C4-2B (cell line): ENCODE data around the gene STAMBPL1.

Source experiments
- H3K27ac ChIP-seq: fragments of 450-650 bp; 2 replicates; pipeline ENCODE4 v1.5.1; 2017
- CTCF ChIP-seq: fragments of 450-650 bp; conservative IDR thresholded peaks from 2 replicates; pipeline ENCODE4 v1.5.1; 2017; ENCODE audit warnings: mild to moderate bottlenecking
- ZFX ChIP-seq: fragments of 450-650 bp; IDR thresholded peaks from 2 replicates; pipeline ENCODE4 v1.6.1; 2017

STAMBPL1 gene

GRCh38 chr10:88954458-88955083 is 74.5 kb downstream of the STAMBPL1 start:
- no peak for TF ChIP-seq ZFX
- TF ChIP-seq CTCF = no peak
- H3K27ac ChIP-seq = no peak overlapping the region

- H3K27ac ChIP-seq = no peak overlapping the region
- no peak for TF ChIP-seq CTCF
- TF ChIP-seq ZFX = no peak
These were observed 77.3 kb downstream of the STAMBPL1 start for GRCh38 chr10:88957381-88957780.

GRCh38 chr10:88958721-88959120 is 78.7 kb downstream of the STAMBPL1 start:
- no peak overlapping the region for H3K27ac ChIP-seq
- TF ChIP-seq CTCF (no peak), ZFX (no peak)

- H3K27ac ChIP-seq = no peak overlapping the region
- no peak for TF ChIP-seq ZFX
- no peak for TF ChIP-seq CTCF
These were observed 80.8 kb downstream of the STAMBPL1 start for GRCh38 chr10:88960802-88961201.

- no peak for TF ChIP-seq CTCF
- H3K27ac ChIP-seq = no peak overlapping the region
These were observed 81.2 kb downstream of the STAMBPL1 start for GRCh38 chr10:88961266-88961665.

DNA sequence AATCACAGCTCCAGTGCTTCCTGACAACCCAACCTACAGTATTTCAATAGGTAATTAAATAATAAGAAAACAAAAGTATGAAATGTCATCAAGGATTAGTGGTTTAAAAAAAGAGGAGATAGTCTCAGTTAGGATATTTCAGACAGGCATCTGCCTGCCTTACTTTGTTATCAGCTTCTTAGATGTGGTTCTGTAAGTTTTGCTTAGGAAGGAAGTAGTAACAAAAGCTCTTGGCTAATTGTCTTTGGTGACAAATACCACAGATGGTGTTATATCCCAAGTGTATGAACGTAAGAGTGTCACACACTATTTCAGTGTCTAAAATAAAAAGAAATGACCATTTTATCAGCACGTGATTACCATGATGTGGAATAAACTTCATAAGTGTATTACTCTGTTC is 82.3 kb downstream of the STAMBPL1 start:
- TF ChIP-seq CTCF = no peak
- TF ChIP-seq ZFX = no peak
- H3K27ac ChIP-seq = no peak overlapping the region

GRCh38 chr10:88963318-88963717 is 83.3 kb downstream of the STAMBPL1 start:
- peak; percentile 2; the same call in 1 of the 2 replicates for TF ChIP-seq CTCF
- no peak for TF ChIP-seq ZFX

More at GRCh38 chr10:88963318-88963717, 83.3 kb downstream of the STAMBPL1 start:
- no peak overlapping the region for H3K27ac ChIP-seq
